ENCODE data around the gene NID1. TPM values are rescaled to one million over a fixed set of nuclear protein-coding genes. Genes with fewer than 3 reads are reported as not detected.
A peak's percentile ranks its signal among the peaks of the same experiment; 100 is the strongest.
"Not testable (repeated sequence)": the region's sequence is repeated elsewhere in the genome, so short reads cannot be mapped to it uniquely, and the experiment has no call there.

Gene NID1
- total and polyA plus RNA-seq, 2 donors, result 158 to 207 TPM

DNA sequence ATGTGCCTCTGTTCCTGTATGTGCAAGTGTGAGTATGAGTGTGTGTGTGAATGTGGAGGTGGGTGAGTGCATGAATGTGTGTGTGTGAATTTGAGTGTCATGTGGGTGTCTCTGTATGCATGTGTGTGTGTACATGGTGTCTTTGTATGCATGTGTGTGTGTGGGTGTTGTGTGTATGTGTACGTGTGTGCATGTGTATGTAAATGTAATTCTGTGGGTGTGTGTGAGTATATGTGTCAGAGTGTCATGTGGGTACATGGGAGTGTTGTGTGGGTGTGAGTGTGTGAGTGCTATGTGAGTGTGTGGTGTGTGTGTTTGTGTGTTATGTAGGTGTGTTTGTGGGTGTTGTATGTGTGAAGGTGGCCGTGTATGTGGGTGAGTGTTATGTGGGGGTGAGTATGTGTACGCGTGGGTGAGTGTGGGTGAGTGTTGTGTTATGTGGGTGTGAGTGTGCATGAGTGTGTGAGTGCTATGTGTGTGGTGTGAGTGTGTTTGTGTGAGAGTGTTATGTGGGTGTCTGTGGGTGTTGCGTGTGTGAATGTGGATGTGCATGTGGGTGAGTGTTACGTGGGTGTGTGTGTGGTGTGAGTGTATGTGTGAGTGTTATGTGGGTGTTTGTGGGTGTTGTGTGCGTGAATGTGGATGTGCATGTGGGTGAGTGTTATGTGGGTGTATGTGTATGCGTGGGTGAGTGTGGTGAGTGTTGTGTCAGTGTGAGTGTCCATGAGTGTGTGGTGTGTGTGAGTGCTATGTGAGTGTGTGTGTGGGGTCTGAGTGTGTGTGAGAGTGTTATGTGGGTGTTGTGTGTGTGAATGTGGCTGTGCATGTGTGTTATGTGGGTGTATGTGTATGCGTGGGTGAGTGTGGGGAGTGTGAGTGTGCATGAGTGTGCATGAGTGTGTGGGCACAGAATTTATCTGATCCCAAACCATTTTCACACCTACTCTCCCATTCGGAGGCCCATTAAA is 36.6 kb upstream of the NID1 start:
- DNase-seq (ENCODE audit: extremely low spot score), result no peak
- H3K4me1 ChIP-seq (ENCODE audit: insufficient read depth), result no peaks in the 10 kb centered on the region
- H3K36me3 ChIP-seq (ENCODE audit: insufficient read depth), result no peaks in the 10 kb centered on the region
- H3K4me3 ChIP-seq (ENCODE audit: low read depth, low read length), result no peak overlapping the region
- H3K27ac ChIP-seq (ENCODE audit: low read depth), result no peak overlapping the region
- 89% methylated on average over 10 of the region's 10 CpGs for WGBS

DNA sequence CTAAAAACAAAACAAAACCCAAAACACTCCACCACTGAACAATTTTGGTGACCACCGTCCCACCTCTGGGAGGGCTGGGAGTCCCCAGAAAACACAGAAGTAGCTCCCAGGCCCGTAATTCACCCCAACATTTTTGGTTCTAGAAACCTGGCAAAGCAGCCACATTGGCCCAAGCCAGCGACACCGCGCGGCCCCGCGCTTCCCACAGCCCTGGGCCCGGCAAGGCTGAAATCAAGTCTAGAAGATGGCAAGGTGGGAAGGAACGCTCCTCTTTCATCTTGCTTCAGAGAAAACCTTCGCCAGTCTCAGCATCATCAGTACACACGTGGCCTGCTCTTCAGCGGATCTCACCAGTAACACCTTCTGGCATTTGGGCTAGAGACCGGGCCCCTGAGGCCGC is 35.9 kb upstream of the NID1 start:
- Histone ChIP-seq H3K27ac (ENCODE audit: low read depth) (no peak overlapping the region), H3K36me3 (ENCODE audit: insufficient read depth) (no peaks in the 10 kb centered on the region), H3K4me3 (ENCODE audit: low read depth, low read length) (no peak overlapping the region), H3K4me1 (ENCODE audit: insufficient read depth) (no peaks in the 10 kb centered on the region)
- 92% methylated on average over 15 of the region's 15 CpGs for WGBS
- DNase-seq (ENCODE audit: extremely low spot score), result no peak

DNA sequence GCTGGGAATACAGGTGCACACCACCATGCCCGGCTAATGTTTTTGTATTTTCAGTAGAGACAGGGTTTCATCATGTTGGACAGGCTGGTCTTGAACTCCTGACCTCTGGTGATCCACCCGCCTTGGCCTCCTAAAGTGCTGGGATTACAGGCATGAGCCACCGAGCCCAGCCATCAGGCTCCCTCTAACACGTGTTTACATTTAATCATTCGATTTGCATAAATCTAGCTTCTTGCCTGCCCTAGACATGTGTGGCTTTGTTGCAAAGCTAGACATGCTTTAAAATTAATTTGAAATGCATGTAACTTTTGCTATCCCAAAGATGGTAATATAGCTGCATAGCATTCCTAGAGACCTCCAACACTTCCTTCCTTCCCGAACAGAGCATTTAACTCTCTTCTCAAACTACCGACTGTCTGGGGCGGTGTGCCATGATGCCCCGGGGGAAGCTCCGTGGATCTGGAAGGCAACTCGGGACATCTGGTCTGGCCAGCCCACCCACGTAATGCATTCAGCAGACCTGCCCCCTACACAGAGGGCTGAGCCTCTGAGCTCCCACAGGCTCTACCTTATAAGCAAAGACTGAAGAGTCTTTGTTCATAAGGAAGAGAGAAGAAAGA is 34.6 kb upstream of the NID1 start:
- H3K36me3 ChIP-seq (ENCODE audit: insufficient read depth), result no peaks in the 10 kb centered on the region
- H3K27ac ChIP-seq (ENCODE audit: low read depth), result no peak overlapping the region
- WGBS, result 33% methylated on average over 12 of the region's 12 CpGs
- no peaks in the 10 kb centered on the region for H3K4me1 ChIP-seq (ENCODE audit: insufficient read depth)
- H3K4me3 ChIP-seq (ENCODE audit: low read depth, low read length), result no peak overlapping the region
- no peak for DNase-seq (ENCODE audit: extremely low spot score)

DNA sequence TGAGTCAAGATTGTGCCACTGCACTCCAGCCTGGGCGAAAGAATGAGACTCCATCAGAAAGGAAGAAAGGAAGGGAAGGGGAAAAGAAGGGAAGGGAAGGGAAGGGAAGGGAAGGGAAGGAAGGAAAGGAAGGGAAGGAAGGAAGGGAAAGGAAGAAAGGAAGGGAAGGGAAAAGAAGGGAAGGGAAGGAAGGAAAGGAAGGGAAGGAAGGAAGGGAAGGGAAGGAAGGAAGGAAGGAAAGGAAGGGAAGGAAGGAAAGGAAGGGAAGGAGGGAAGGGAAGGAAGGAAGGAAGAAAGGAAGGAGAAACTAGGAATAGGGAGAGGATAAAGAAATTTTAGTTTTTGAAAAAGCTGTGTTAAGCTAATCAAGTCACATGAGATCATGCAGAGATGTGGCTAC is 33.4 kb upstream of the NID1 start:
- WGBS, result 97% methylated on average over 1 of the region's 1 CpG
- H3K4me3 ChIP-seq (ENCODE audit: low read depth, low read length), result no peak overlapping the region
- H3K27ac ChIP-seq (ENCODE audit: low read depth), result no peak overlapping the region
- DNase-seq (ENCODE audit: extremely low spot score), result no peak
- H3K36me3 ChIP-seq (ENCODE audit: insufficient read depth), result no peaks in the 10 kb centered on the region
- H3K4me1 ChIP-seq (ENCODE audit: insufficient read depth), result no peaks in the 10 kb centered on the region

DNA sequence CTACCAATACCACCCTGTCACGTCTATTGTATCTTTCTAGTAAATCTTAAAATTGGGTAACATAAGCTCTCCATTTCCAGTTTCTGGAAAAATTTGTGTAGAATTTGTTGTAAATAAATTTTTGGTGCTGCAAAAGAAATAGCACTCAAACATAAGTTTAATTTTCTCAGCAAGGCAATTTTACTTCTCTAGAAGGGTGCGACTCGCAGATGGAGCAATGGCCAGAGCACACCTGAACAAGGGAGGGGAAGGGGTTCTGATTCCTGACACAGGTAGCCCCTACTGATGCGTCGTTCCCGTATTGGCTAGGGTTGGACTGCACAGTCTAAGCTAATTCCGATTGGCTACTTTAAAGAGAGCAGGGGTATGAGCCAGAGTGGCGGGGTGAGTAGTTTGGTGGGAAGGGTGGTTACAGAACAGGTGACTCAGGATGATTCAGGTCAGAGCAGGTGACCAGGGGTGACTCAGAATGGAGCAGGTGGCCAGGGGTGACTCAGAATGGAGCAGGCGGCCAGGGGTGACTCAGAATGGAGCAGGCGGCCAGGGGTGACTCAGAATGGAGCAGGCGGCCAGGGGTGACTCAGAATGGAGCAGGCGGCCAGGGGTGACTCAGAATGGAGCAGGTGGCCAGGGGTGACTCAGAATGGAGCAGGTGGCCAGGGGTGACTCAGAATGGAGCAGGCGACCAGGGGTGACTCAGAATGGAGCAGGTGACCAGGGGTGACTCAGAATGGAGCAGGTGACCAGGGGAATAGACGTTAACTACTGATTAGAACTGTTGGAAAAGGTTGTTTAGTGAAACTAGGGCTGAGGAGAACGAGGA is 32.0 kb upstream of the NID1 start:
- 63% methylated on average over 15 of the region's 15 CpGs for WGBS

DNA sequence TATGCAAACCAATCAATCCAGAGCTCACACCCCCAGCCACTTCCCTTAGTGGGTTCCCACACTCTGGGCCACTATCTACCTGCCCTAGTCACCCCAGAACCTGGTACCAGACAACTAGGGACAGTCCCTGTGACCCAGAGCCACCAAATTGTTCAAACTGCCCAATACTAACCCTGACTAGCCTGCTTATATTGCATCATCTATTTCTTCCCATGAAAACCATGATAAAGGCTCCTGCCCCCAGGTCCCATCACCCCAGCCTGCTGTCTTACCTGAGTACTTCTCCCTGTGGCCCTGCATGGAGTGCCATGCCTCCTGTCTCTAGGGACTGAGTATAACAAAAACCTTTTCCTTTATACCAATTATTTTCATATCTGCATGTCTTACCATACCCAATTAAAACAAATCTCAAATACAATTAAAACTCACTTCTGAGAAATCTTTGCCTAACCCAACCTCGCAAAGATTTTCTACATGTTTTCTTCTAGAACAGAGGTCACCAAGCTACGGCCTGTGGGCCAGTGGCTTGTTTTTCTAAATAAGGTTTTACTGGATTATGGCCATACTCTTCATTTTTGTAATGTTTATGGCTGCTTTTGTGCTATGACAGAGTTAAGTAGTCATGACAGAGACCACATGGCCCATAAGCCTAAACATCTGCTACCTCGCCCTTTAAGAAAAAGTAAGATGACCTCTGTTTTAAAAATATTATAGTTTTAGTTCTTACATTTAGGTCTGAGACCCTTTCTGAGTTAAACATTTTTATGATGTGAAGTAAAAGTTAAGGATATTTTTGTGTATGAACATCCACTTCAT is 31.0 kb upstream of the NID1 start:
- H3K36me3 ChIP-seq (ENCODE audit: insufficient read depth), result no peaks in the 10 kb centered on the region
- WGBS, result 40% methylated on average over 3 of the region's 3 CpGs
- H3K4me1 ChIP-seq (ENCODE audit: insufficient read depth), result no peaks in the 10 kb centered on the region
- H3K27ac ChIP-seq (ENCODE audit: low read depth), result no peak overlapping the region
- no peak for DNase-seq (ENCODE audit: extremely low spot score)
- H3K4me3 ChIP-seq (ENCODE audit: low read depth, low read length), result no peak overlapping the region

More for the DNA sequence above, 32.0 kb upstream of the NID1 start:
- not testable (repeated sequence) for H3K27ac ChIP-seq (ENCODE audit: low read depth); H3K36me3 ChIP-seq (ENCODE audit: insufficient read depth); H3K4me1 ChIP-seq (ENCODE audit: insufficient read depth); H3K4me3 ChIP-seq (ENCODE audit: low read depth, low read length); DNase-seq (ENCODE audit: extremely low spot score)

DNA sequence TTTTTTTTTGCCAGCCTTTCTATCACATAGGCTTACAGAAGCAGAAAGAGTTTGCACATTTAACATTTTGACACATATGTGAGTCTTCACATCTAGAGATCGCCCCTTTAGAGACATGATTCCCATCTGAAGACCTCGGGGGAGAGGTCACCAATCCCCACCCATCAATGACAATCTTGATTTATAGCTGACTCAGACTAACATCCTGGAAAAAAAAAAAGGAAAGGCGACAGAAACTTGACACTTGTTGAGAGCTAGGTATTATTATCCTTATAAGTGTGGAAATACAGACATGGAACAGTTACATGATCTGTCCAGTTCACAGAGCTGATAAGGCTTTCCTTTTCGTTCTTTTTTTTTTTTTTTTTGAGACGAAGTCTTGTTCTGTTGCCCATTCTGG is 28.0 kb upstream of the NID1 start:
- DNase-seq (ENCODE audit: extremely low spot score), result no peak
- Histone ChIP-seq H3K27ac (ENCODE audit: low read depth) (no peak overlapping the region), H3K36me3 (ENCODE audit: insufficient read depth) (no peaks in the 10 kb centered on the region), H3K4me1 (ENCODE audit: insufficient read depth) (no peaks in the 10 kb centered on the region), H3K4me3 (ENCODE audit: low read depth, low read length) (no peak overlapping the region)
- 50% methylated on average over 5 of the region's 5 CpGs for WGBS

DNA sequence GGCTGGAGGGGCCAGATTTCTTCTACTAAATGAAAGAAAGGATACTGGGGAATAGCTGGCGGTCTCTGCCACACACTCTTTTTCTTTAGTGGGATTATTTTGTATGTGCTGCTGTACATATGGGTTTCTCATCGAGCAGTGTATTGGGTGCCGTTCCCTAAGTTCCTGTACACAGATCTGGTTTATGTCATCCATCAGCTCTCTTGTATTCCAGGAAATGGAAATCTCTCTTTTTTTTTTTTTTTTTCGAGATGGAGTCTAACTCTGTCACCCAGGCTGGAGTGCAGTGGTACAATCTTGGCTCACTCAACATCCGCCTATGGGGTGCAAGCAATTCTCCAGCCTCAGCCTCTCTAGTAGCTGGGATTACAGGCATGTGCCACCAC is 27.0 kb upstream of the NID1 start:
- no peak for DNase-seq (ENCODE audit: extremely low spot score)
- H3K4me1 ChIP-seq (ENCODE audit: insufficient read depth), result no peaks in the 10 kb centered on the region
- 53% methylated on average over 5 of the region's 5 CpGs for WGBS
- no peak overlapping the region for H3K4me3 ChIP-seq (ENCODE audit: low read depth, low read length)
- H3K36me3 ChIP-seq (ENCODE audit: insufficient read depth), result no peaks in the 10 kb centered on the region
- H3K27ac ChIP-seq (ENCODE audit: low read depth), result no peak overlapping the region

DNA sequence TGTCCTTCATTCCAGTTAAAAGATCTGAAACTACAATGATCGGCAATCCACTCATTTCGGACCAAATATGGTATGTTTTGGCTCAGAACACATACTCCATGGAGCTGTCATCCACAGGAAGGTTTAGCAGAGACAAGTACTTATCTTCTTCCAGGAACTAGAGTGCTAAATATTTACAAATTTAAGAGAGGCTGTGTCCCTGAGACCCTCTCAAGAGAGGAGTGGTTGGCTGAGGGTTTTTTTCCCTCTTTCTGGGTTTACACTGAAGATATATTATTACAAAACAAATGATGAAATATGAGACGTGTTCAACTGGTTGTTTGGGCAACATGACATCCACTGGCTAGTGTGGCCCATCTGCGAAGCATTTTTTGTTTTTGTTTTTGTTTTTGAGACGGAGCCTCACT is 25.9 kb upstream of the NID1 start:
- no peaks in the 10 kb centered on the region for H3K36me3 ChIP-seq (ENCODE audit: insufficient read depth)
- no peaks in the 10 kb centered on the region for H3K4me1 ChIP-seq (ENCODE audit: insufficient read depth)
- 31% methylated on average over 5 of the region's 5 CpGs for WGBS
- H3K4me3 ChIP-seq (ENCODE audit: low read depth, low read length), result no peak overlapping the region
- no peak for DNase-seq (ENCODE audit: extremely low spot score)
- no peak overlapping the region for H3K27ac ChIP-seq (ENCODE audit: low read depth)

DNA sequence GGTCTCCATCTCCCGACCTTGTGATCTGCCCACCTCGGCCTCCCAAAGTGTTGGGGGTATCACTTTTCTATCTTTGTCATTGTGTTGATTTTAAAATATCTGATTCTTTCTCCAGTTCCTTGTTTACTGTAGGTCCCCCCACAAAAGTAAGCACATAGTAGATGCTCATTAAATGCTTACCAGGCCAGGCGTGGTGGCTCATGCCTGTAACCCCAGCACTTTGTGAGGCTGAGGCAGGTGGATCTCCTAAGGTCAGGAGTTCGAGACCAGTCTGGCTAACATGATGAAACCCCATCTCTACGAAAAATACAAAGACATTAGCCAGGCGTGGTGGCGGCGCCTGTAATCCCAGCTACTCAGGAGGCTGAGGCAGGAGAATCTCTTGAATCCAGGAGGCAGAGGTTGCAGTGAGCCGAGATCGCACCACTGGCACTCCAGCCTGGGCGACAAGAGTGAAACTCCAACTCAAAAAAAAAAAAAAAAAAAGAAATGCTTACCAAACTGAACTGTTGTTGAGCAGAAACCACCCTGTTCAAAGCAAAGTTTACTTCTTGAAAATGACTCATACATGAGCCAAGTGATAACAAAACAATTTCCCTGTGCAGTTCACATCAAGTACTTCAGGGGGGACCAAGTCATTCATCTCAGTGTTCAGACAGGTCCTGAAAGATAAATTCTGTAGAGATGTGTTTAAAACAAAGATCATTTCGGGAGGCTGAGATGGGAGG is 24.3 kb upstream of the NID1 start:
- Histone ChIP-seq H3K36me3 (ENCODE audit: insufficient read depth) (no peaks in the 10 kb centered on the region), H3K4me3 (ENCODE audit: low read depth, low read length) (no peak overlapping the region), H3K4me1 (ENCODE audit: insufficient read depth) (no peaks in the 10 kb centered on the region), H3K27ac (ENCODE audit: low read depth) (peak overlapping the region; percentile 54)
- no peak for DNase-seq (ENCODE audit: extremely low spot score)
- 77% methylated on average over 12 of the region's 12 CpGs for WGBS

DNA sequence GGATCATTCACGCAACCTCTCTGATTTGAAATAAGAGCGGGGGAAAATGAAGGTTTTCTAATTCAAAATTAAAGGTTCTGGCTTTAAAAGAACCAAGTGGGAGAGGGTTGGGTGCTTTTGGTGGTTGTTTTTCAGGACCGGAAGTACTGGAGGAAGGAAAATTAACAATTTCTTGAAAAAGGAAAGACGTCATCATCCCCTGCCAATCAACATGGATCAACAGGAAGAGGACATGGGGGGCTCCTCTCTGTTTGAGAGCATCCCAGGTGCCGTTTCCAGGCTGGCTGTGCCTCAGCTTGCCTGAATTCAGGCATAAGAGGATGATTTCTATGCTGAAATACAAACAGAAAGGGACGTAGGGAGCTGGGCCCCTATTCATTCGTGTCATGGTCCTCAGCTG is 21.6 kb upstream of the NID1 start:
- Histone ChIP-seq H3K27ac (ENCODE audit: low read depth) (no peak overlapping the region), H3K36me3 (ENCODE audit: insufficient read depth) (no peaks in the 10 kb centered on the region), H3K4me1 (ENCODE audit: insufficient read depth) (no peaks in the 10 kb centered on the region), H3K4me3 (ENCODE audit: low read depth, low read length) (no peak overlapping the region)
- 72% methylated on average over 7 of the region's 7 CpGs for WGBS
- no peak for DNase-seq (ENCODE audit: extremely low spot score)

DNA sequence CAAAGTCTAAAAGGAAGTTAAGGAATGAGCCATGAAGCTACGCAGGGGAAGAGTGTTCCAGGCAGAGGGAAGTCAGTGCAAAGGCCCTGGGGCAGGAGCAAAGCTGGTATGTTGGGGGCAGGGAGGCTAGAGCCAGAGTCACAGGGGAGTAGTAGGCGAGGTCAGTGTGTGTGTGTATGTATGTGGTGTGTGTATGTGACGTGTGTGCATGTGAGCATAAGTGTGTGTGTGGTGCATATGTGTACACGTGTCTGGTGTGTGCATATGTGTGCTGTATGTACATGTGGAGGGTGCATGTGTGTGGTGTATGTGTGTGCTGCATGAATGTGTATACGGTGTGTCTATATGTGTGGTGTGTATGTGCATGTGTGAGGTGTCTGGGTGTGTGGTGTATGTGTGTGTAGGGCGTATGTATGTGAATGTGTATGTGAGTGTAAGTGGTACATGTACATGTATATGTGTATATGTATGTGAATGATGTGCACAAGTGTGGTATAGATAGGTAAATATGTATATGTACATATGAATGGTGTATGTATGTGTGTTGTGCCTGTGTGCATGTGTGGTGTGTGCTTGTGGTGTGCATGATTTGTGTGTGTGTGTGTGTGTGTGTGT is 20.8 kb upstream of the NID1 start:
- no peak overlapping the region for H3K4me3 ChIP-seq (ENCODE audit: low read depth, low read length)
- DNase-seq (ENCODE audit: extremely low spot score), result no peak
- no peaks in the 10 kb centered on the region for H3K4me1 ChIP-seq (ENCODE audit: insufficient read depth)
- 90% methylated on average over 6 of the region's 6 CpGs for WGBS
- H3K36me3 ChIP-seq (ENCODE audit: insufficient read depth), result no peaks in the 10 kb centered on the region
- H3K27ac ChIP-seq (ENCODE audit: low read depth), result no peak overlapping the region

Measured in urinary bladder (tissue), 4 donors.